Measurements from ENCODE around the gene USP37.

USP37 gene, protein sequence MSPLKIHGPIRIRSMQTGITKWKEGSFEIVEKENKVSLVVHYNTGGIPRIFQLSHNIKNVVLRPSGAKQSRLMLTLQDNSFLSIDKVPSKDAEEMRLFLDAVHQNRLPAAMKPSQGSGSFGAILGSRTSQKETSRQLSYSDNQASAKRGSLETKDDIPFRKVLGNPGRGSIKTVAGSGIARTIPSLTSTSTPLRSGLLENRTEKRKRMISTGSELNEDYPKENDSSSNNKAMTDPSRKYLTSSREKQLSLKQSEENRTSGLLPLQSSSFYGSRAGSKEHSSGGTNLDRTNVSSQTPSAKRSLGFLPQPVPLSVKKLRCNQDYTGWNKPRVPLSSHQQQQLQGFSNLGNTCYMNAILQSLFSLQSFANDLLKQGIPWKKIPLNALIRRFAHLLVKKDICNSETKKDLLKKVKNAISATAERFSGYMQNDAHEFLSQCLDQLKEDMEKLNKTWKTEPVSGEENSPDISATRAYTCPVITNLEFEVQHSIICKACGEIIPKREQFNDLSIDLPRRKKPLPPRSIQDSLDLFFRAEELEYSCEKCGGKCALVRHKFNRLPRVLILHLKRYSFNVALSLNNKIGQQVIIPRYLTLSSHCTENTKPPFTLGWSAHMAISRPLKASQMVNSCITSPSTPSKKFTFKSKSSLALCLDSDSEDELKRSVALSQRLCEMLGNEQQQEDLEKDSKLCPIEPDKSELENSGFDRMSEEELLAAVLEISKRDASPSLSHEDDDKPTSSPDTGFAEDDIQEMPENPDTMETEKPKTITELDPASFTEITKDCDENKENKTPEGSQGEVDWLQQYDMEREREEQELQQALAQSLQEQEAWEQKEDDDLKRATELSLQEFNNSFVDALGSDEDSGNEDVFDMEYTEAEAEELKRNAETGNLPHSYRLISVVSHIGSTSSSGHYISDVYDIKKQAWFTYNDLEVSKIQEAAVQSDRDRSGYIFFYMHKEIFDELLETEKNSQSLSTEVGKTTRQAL

DNA sequence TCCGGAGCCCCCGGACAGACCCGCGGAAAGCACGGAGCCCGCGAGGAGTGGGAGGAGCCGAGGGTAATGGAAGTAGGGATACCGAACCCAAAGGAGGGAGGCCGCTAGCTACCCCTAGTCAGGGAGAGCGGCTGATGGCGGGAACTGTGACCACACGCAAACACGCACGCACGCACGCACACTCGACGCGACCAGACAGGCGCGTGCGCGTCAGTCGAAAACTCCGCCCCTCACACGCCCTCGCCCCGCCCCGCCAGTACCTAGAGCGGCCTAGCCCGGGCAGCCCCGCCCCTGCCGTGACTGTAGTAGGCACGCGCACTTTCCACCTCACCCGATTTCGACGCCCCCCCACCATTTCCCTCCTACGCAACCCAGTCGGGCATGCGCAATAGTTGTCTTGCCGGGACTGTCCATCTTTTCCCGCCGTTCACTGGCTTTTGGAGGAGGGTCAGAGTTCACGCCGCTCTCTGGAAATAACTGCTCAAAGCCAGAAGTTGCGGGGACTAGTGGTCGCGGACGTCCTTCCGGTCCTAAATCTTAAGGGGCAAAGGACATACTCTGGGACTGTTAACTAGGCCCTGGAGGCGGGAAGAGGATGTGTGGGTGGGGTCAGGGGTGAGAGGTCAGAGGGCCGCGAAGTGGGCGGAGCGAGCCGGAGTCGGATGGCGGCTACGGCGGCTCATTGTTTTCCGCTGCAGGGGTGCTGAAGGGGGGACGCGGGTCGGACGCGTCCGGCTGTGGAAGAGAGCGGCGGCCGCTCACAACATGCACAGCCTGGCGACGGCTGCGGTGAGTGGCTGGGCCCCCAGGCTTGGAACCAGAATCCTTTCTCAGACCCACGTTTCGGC is at the start of gene USP37, which contains the start of gene CNOT9:
TSS of gene USP37 (minus strand) at position 162 of the 848 bp plus-strand sequence. CDS start 9,698 bp downstream, outside the sequence.
TSS of gene CNOT9 (plus strand) at position 650 of the 848 bp plus-strand sequence. CDS start at position 766, 116 bp downstream.
- peak; percentile 100 for DNase-seq (ENCODE audit: low read depth in 3 of 3)

DNA sequence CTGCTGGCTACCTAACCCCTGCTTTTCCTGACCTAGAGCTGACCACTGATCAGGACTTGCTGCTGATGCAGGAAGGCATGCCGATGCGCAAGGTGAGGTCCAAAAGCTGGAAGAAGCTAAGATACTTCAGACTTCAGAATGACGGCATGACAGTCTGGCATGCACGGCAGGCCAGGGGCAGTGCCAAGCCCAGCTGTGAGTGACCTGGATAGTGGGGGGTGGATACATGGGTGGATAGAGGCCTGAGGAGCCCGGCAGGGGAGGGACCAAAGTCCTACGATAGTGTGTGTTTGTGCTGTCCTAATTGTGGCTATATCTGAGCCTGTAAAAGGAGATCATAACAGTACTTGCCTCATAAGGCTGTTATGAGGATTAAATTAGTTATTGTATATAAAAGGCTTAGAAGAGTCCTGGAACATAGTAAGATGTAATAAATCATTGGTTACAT is 47.7 kb upstream of the USP37 start:
- no peak for DNase-seq (ENCODE audit: low read depth in 3 of 3)

DNA sequence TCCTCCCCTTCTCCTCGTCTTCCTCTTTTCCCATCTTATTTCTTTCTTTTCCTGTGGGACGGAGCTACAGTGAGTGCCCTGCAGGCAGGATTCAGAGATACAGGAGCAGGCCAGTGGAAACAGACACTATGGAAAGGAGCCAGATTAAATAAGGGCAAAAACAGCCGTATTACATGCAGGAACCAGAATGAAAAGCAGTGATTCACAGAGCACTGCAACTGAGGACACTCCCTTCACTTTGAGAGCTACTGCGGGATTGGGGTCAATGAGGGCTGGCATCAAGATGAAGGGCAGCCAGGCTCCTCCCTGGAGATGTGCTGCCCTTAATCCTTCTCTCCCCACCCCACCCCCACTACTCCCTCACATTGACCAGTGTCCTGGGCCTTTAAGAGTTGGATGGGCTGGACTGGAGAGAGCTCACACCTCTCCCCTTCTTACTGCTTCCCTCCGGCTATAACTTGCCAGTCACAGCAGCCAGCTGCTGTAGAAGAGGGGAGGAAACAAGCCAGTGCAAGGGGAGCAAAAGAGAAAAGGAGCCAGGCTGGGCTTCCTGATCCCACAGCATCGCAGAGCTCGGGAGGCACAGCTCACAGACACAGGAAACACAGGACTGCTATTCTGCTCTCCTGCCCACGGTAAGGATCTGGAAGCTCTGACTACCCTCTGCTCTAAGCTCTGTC is 39.4 kb upstream of the USP37 start, which contains the start of gene PLCD4:
TSS of gene PLCD4 (plus strand) at position 464 of the 680 bp plus-strand sequence. CDS start 7,841 bp downstream, outside the sequence.
- DNase-seq (ENCODE audit: low read depth in 3 of 3) = no peak

DNA sequence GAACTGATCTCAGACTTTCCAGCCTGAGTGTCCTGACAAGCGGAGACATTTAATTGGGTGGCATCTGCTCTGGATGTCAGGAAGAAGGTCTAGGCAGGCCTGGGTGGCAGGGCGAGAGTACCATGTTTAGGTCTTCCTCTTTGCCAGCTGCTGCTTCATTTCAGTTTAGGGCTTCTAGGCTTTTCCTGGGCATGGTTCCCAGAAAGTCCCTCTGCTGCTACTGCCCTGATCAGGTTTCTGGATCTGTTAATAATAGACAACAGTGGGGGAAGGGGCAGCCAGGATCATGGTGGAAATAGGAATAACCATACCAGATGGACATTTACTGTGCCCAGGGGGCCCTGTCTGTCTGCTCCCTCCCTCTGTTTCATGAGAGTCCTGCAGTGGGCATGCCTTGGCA is 37.3 kb upstream of the USP37 start:
- no peak for DNase-seq (ENCODE audit: low read depth in 3 of 3)

DNA sequence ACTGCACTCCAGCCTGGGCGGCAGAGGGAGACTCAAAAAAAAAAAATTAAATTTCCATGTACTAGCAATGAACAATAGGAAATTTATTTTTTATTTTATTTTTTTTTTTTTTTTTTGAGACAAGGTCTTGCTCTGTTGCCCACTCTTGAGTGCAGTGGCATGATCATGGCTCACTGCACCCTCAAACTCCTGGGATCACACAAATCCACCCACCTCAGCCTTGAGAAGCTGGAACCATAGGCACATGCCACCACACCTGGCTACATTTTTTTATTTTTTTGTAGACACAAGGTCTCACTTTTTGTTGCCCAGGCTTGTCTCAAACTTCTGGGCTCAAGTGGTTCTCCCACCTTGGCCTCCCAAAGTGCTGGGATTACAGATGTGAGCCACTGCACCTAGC is 17.4 kb upstream of the USP37 start:
- no peak for DNase-seq (ENCODE audit: low read depth in 3 of 3)

DNA sequence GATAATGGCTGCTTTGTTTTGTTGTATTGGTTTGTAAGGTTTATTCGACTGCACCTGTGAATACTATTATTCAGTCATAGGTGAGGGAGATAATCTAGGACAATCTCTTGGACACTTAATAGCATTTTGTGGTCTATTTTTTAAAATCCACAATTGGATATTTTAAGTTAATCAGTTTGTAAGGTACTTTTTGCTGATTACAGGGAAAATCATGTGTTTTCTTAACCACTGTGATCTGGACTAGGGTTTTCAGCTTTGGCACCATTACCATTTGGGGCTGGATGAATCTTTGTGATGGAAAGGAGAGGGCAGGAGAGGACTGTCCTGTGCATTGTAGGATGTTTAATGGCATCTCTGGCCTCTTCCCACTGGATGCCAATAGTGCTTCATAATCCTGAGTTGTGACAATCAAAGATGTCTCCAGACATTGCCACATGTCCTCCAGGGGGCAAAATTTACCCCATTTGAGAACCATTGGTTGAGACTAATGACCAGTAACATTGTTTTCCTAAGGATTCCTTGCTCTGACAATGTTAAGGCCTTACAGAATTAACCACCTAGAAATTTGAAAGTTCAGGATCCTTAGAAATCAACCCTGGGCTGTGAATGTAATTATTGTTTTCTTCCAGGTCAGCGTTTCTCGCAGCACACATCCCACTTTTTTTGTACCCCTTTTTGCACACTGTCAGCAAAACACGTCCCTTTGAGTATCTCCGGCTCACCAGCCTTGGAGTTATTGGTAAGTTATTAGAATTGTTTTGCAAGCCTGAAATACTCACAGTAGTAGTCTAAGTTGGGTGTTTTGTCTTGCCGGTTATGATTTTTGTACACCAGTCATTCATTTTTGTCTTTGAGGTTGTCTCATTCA is 16.1 kb upstream of the USP37 start:
- no peak for DNase-seq (ENCODE audit: low read depth in 3 of 3)

DNA sequence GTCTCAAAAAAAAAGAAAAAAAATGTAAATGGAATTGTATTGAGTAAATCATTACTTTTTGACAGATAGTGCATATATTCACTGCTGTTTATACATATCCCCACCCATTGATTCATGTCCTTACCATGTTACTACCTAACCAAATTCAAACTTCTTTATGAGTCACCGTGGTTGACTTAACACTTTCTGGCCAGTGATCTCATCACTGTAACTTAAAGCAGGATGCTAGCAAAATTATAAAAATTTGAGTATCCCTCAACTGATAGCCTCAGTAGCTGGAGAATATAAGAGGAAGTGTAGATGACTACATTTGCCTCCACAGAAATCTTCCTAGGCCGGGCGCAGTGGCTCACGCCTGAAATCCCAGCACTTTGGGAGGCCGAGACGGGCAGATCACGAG is 13.9 kb upstream of the USP37 start:
- DNase-seq (ENCODE audit: low read depth in 3 of 3) = no peak

DNA sequence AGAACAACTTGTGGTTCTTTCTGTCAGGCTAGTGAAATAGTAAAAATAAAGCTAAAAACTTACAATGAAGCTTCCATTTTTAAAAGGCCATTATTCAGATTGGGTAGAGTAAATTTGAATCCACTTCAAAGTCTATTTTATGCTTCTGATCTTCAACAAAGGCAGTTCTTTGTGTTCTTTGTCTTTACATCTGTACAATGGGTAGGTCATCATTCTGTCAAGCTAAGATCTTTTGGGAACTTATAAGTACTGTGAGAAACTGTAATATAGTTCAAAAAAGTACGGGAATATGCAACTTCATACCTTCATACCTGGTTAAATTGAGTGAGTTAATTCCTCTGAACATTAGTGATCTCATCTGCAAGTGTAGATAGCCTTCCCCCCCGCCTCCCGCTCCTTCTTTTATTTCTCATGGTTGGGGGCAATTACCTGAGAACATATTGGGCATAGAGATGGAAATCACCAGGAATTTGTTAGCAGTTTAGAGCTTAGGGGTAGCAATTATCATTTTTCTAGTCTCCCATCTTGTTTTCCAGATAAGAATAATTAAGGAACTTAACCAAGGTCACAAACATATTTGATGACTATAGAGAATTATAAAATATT is 10.2 kb upstream of the USP37 start:
- no peak for DNase-seq (ENCODE audit: low read depth in 3 of 3)

DNA sequence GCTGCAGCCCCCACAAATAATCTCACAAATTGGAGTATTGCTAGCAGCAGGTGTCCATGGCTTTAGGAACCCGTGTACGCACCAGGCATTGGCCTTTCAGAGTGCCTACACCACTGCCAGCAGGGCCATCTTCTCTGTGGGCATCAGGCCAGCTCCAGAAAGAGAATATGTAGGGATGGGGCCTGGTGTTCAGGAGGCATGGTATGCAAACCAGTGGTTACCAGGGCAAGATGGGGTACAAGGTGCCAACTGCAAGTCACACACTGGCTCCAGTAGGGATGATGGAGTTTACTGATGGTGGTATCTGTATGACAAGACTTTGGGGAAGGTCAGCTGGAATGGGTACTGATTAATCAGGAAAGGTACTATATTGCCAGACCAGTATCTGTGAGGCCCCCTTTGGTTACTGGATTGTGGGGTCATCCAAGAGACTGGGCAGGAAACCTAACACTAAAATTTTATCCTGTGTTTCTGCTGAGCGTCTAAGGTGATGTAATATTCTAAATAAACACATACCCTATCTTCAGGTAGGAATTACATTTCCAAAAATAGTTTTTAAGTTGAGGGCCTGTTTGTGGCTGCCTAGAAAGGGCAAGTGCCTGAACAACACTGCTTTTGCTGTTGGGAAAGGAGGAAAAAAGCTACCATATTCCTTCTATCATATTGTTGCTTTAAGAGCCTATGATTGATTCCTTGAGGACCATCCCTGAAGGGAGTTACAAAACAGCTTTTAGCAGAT is 9.5 kb upstream of the USP37 start:
- DNase-seq (ENCODE audit: low read depth in 3 of 3) = no peak

DNA sequence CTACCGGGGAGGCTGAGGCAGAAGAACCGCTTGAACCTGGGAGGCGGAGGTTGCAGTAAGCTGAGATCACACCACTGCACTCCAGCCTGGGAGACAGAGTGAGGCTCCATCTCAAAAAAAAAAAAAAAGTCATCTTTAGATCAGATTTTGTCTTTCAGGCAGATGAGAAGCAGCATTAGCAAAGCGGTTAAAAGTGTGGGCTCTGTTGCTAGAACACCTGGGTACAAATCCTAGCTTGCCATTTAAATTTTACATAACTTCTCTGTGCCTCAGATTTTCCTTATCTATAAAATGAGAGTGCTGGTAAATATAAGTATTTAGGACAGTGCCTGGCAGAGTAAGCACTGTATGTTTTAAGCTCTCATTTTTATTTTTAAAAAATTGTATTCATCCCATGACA is 8.7 kb upstream of the USP37 start:
- DNase-seq (ENCODE audit: low read depth in 3 of 3) = no peak

DNA sequence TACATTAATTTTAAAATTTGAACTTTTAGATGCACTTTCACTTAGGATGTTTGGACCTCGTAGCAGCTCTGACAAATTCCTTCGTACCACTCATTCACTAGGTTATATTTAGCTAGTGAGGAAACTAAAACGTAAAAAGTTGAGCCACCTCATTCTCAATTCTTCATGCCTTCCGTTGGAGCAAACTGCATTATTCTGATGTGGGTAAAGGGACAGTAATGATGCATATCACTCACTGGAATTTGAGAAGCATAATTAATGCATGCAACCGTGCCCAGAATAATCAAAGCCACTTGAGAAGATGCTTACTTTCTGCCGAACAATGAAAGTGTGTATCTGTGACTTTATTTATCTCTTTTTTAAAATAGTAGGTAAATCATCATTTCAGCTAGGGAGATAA is 2.7 kb upstream of the USP37 start:
- no peak for DNase-seq (ENCODE audit: low read depth in 3 of 3)

DNA sequence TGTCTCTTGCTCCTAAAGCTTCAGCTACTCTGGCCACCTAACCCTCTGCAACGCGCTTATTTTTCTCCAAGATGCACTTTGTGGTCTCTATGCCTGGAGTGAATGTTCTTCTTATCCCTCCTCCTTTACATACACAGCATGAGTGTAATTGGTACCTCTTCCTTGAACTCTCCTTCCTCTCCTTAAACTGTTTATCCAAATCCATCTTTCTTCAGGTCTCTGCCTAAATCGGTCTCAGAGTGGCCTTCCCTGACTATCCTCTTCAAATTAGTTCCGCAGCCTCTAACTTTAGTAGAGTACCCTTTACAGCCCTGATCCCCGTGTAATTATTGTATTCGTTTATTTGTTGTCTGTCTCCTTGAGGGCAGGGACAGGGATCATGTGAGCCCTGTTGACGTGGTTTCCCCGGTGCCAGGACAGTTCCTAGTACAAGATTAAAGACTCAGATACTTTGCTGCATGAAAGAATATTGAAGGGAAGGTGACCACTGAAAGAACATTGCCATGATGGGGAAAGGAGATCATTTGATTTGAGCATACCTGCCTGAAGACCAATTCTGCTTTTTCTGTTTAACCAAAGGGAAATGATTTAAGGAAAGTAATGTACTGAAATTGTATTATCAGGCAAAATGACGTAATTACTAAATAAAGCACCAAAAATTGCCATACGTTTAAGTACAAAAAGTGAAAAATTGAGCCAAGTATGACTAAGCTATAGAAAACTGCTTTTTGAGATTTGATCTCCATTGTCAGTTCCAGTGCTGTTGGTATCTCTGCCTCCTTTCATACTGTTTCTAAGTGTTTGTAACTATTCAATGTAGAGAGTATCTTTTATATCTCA is 1.7 kb upstream of the USP37 start:
- no peak for DNase-seq (ENCODE audit: low read depth in 3 of 3)

DNA sequence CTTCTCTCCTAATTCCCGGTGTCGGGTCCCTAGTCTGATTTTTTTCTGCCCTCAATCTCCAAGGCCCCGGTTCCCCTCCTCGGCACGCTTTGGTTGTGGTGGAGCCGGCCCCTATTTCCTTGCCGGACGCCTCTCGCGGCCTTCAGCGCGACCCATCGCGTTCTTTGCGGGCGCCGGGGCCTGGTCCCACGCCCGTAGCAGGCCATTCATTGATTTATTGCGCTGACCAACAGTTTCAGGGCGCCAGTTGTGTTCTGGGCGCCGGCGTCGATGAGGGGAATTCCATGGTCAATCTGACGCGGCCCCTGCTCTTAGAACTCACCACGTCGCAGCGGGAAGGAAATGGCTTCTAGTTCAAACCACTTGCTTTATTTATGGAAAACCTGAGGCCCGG is 884 bp upstream of the USP37 start:
- DNase-seq (ENCODE audit: low read depth in 3 of 3) = peak; percentile 19 to 30 (median 28)

DNA sequence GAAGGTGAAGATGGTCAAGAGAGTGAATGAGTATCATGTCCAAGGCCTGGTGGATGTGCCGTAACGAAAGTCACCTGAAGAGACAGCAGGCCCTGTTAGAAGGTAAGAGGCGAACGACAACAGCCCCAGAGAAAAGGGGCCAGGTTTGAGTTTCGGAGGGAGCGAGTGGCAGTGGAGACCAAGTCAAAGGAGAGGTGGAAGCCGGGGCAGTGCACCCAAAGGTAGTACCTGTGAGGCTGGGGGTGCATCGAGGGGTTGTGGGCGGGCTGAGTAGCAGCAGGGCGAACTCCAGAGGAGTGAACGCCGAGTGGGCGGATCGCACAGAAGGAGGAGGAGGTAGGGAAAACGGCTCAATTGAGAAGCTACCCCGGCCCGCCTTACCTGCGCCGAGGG is 358 bp downstream of the USP37 start:
- DNase-seq (ENCODE audit: low read depth in 3 of 3) = peak in 1 of 3 experiments; percentile 67

DNA sequence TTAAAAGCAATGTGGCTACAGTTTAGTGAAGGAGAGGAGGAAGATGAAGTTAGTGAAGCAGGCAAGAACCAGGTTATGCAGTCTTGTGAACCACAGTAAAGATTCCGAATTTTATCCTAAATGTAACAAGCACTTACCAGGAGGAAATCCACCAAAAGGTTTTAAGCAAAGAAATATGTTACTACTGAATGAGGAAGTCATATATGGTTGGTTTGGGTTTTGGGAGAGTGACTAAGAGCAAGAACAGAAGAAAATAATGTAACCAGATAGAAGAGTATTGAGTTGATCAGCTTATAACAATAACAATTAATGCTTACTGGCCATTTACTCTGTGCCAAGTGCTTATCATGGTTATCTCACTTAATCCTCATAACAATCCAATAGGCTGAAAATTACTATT is 1.9 kb downstream of the USP37 start:
- DNase-seq (ENCODE audit: low read depth in 3 of 3) = no peak

DNA sequence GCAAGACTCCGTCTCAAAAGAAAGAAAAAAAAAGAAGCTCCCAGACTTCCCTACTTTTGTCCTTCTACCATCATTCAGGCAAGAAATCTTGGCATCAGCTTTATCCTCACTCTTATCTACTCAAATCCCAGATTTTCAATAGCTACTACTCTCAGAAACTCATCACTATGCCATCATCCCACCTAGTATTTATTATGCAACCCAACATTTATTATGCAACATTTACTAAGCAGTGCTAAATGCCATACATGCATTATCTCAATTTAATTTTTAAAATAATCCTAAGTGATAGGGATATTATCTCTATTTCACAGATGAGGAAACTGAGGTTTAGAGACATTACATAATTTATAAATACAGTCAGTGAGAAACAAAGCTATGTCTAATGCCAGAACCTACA is 4.1 kb downstream of the USP37 start:
- DNase-seq (ENCODE audit: low read depth in 3 of 3) = no peak

DNA sequence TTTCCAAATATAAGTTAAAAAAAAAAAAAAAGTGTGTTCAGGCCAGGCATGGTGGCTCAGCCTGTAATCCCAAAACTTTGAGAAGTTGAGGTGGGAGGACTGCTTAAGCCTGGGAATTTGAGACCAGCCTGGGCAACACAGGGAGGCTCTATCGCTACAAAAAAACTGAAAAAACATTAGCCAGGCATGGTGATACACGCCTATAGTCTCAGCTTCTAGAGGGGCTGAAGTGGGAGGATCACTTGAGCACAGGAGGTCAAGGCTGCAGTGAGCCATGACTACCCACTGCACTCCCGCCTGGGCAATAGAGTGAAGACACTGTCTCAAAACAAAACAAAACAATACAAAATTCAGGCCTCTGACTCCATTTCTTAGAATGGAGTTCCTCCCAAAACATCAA is 9.2 kb downstream of the USP37 start:
- no peak for DNase-seq (ENCODE audit: low read depth in 3 of 3)

DNA sequence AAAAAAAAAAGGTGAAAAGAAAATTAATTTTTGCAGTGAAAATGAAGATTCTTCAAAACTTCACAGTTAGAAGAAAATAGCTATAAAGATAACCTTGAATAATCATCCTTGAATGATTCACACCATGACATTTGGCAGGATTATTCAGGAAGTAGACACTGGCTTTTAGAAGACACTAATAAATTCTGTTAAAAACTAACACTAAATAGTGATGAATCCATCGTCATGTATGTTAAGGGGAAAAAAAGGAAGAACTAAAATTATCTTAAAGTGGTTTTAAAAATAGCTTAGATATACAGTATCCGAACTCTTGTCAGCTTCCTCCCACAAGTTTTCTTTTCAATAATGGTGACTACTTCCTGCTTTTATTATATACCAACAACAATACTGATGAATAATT is 10.2 kb downstream of the USP37 start:
- no peak for DNase-seq (ENCODE audit: low read depth in 3 of 3)

All from stimulated activated CD4-positive, alpha-beta T cell treated with anti-CD3 and anti-CD28 coated beads, TNF-alpha, amount 100 ng/mL, for 4 hours (primary cell).